GM03348 (cell line): ENCODE data around the gene BTNL2.
"Not testable (repeated sequence)": the region's sequence is repeated elsewhere in the genome, so short reads cannot be mapped to it uniquely, and the experiment has no call there.

Experiments used
- DNase-seq: peaks from one replicate; pipeline ENCODE4 v3.0.0; 2012; ENCODE audit warnings: low spot score

The BTNL2 gene

DNA sequence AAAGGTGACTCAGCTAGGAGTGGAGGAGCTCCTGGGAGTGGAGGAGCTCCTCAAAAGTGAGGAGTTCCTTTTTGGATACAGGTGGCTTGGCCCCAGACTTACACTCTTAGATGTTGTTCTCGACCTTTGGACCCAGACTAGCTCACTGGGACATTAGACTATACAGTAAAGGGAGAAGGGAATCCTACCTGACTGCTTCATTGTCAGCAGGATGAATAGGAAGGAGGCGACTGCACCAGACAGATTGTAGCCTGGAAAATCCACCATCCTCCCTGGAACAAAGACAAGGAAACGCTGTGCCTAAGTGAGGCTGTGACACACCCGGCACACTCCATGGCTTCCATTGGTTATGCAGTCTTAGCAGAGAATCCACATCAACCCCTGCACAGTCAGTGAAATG lies at the start of gene BTNL2:
Gene BTNL2 (minus strand): TSS at position 325 of the 400 bp plus-strand sequence. CDS start 58 bp downstream, at position 267.
- no peak for DNase-seq

GRCh38 chr6:32449088-32449736 lies 42.2 kb upstream of the BTNL2 start:
- no peak for DNase-seq

DNA sequence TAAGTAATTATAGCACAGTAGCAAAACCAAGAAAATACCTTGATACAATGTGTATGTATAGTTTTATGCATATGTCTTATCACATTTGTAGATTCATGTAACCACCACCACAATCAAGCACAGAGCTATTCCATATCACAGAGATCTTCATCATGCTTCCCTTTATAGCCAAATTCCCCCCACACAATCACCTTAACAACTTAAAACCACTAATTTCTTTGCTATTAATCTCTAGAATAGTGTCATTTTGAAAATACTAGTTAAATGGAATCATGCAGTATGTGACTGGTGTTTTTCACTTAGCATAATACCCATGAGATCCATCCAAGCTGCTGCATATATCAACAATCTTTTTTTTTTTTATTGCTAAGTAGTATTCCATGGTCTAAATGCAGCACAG lies 41.0 kb upstream of the BTNL2 start:
- no peak for DNase-seq

- no peak for DNase-seq
Measured at GRCh38 chr6:32445321-32445854, 38.4 kb upstream of the BTNL2 start.

GRCh38 chr6:32444433-32444832 lies 37.5 kb upstream of the BTNL2 start:
- no peak for DNase-seq

DNA sequence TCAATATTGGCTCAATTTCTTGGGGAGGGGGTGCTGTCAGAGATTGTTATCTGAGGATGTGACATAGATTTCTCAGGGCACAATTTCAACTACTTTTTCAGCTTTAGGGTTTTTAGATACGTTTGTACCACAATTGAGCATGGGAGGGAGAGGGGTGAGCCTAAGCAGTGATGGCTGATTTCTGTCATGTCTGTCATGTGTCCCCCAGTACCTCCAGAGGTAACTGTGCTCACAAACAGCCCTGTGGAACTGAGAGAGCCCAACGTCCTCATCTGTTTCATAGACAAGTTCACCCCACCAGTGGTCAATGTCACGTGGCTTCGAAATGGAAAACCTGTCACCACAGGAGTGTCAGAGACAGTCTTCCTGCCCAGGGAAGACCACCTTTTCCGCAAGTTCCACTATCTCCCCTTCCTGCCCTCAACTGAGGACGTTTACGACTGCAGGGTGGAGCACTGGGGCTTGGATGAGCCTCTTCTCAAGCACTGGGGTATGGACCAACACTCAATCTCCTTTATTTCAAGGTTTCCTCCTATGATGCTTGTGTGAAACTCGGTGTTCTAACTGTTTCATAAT lies 36.1 kb upstream of the BTNL2 start:
- DNase-seq: no peak

- no peak for DNase-seq
Measured at GRCh38 chr6:32442243-32442667, 35.3 kb upstream of the BTNL2 start.

GRCh38 chr6:32439602-32440214 lies 32.7 kb upstream of the BTNL2 start, which contains the start of gene HLA-DRA:
Gene HLA-DRA, plus strand, starts transcription at chr6:32439887. Its CDS starts 64 bp downstream, at chr6:32439951.
- DNase-seq: peak; percentile 80

- DNase-seq: no peak
Measured at GRCh38 chr6:32439139-32439538, 32.2 kb upstream of the BTNL2 start.

DNA sequence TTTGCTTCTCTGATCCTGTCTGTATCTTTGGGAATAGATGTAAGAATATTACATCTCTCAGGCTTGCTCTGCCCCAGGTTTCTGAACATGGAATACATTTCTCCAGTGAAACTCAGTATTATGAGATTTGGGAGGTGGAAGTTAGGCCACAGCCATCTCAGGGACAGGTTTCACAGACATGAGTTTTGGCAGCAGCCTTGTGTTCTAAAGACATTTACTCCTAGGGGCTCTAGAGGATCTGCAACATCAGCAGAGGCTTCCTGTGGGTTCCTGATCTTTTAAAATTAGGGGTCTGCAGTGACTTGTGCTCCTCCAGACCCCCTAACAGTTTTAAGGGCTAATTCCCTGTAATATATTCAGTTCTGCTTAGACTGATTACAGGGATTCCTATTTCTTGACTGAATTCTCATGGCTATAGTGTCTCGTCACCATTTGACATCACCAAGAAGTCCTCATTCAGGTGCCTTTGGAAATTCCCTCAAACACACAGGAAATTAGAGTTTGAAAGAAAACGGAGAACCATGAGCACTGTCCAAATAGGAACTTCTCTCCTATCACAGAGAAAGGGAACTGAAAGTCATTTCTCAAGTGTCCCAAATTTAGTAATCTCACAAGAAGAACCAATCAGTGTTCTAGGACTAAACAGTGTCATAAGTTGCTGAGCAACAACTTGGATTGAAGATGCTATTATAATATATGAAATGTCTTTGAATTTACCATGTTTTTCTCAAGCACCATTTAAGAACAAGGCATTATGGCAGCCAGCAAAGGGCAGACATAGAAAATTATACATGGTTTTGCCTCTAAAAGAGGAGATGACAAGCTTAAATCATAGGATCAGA lies 30.2 kb upstream of the BTNL2 start:
- peak; percentile 45 for DNase-seq

DNA sequence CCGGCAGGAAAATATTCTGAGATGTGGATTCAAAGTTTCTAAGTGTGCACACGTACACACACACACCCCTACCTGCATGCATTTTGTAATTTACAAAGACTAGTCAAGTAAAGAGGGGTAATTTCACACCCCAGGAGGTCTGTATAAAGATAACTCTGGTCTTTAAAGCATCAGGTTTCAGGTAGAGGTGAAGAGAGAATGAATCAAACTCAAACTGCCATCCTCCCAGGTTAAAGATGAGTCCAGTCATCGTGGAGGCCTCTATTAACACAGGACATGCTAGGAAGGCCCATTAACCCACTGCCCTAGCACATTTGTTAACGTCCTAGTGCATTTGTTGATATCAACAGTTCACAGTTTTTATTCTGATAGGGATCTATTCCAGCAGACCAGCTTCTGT lies 29.2 kb upstream of the BTNL2 start:
- no peak for DNase-seq

- DNase-seq: not testable (repeated sequence)
Measured at GRCh38 chr6:32433950-32434349, 27.0 kb upstream of the BTNL2 start.

DNA sequence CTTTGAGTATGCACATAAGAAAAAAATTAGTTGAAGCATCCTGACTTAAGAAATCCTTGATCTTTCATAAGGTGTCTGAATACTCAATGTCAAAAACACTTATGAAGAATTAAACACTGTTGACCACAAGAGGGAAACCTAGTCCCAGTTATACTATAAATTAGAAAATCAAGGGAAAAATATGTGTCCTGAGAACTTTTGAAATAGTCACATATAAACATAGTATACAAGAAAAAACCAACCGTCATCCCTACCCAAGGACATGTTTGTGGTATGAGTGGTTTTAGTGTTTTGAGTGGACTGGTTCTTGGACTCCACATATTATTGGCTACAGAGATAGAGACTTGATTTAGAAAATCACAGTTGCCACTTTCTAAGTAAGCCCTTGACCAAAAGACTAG lies 25.1 kb upstream of the BTNL2 start:
- peak; percentile 25 for DNase-seq

GRCh38 chr6:32431142-32431541 lies 24.2 kb upstream of the BTNL2 start:
- no peak for DNase-seq

DNA sequence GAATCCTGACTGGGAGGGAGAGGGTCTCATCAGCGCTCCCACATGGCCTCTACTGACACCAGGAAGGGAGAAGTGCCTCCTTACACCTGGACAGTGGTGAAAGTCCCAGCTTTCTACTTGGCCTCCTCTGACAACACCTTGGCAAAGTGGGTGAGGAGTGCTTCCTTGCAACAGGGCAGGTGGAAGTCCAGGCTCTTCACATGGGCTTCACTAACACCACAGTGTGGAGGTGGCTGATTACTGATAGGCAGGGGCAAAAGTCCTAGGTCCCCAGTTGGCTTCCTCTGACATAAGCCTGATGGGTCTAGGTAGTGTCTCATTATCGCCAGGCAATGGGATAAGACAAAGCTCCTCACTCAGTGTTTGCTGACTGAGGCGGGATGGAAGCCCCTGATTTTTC lies 23.2 kb upstream of the BTNL2 start:
- no peak for DNase-seq

DNA sequence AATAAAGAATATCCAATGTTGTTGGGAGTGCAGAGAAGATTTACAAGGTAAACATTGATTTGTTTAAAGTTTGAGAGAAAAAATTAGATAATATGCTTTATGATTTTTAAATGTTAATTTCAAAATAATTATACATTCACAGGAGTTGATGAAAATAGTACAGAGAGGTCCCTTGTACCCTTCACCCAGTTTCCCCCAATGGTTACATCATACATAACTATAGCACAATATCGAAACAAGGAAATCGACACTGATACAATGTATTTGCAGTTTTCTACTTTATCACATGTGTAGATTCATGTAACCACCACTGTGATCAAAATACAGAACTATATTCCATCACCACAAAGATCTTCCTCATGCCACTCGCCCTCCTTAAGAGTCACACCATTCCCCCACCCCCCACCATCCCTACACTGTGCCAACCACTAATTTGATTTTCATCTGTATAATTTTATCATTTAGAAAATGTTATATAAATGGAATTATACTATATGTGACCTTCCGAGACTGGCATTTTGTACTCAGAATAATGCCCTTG lies 21.0 kb upstream of the BTNL2 start:
- DNase-seq: no peak

DNA sequence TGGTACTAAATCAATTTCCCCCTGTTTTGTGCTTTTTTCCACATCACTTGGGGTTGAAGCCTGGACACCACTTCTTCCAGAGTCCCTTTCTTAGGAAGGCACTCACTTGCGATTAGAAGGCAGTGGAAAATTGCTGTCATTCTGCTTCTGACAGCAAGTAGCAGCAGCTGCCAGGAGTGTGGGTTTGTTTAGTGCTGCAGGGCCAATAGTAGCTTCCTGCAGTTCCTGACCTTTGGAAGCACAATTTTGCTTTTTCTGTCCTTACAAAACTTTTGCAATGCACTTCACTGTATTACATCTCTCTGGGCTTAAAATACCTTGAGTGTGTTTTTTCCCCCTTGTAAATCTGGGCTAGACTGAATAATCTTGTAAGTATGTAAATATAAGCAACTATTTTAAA lies 20.2 kb upstream of the BTNL2 start:
- DNase-seq: no peak

DNA sequence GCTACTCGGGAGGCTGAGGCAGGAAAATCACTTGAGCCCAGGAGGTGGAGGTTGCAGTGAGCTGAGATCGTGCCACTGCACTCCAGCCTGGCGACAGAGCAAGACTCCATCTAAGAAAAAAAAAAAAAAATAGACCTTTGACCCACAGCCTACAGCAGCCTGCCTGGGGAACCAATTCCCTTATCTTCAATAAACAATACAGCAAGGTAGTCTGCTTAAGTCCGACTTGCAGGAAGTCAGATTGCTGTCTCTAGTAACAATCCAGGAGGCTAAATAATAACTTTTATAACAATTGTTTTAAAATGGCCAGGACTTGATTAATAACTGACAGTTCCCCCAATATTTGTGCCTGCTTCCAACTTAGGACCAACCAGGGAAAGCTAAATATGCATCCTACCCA lies 19.4 kb upstream of the BTNL2 start:
- no peak for DNase-seq

DNA sequence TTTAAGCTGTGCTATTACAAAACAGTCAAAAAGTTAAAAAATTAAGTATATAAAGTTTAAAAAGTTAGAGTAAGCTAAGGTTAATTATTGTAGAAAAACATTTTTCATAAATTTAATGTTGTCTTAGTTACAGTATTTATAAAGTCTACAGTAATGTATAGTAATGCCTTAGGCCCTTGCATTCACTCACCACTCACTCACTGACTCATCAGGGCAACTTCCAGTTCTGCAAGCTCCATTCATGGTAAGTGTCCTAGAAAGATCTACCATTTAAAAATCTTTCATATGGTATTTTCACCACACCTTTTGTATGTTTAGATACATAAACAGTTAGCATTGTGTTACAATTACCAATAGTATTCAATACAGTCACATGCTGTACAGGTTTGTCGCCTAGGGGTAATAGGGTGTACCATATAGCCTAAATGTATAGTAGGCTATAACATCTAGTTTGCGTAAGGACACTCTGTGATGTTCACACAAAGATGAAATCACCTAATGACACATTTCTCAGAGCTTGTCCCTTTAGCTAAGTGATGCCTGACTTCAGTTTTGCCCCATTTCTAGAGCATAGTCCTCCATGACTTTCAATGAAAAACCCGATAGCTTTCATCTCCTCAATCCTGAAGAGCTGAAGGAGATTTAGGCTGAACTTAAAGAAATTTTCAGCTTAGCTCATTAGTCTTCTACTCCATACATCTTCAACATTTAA lies 17.8 kb upstream of the BTNL2 start:
- no peak for DNase-seq

GRCh38 chr6:32416036-32416435 lies 9.1 kb upstream of the BTNL2 start:
- no peak for DNase-seq

DNA sequence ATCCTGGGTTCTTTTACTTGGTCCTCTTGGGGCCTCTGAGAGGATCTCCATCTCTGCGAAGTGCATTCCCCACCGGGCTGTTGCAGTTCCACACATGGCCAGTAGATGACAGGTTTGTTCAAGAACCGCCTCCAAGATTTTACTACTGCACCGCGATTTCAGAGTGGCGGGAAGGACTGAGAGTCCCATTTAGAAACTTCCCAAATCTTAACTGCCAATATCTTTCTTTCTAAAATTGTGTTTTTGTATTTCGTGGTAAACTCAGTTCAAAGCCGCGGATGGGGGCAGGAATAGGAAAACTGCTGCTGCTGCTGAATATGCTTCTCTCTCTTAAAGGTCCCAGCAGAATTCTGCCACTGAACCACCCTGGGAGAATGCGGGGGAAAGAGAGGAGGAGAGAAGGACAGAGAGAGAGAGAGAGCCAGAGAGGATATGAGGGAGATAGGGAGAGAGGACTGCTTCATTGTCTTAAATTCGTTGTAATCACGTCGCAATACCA lies 8.6 kb upstream of the BTNL2 start:
- peak; percentile 74 for DNase-seq
